Measurements from ENCODE around the gene KRT36. TPM values are rescaled to one million over a fixed set of nuclear protein-coding genes. Genes with fewer than 3 reads are reported as not detected.

Gene KRT36
- total and polyA plus RNA-seq, 12 donors = 0.28 TPM; not detected in 11

- Histone ChIP-seq H3K36me3 (replicated peaks in 1 of 2) (no peaks in the 10 kb centered on the region), H3K4me3 (no peak within 1 kb of the TSS), H3K27ac (no peak within 1 kb of the TSS), H3K9me3 (replicated peaks in 1 of 3) (no peaks in the 10 kb centered on the region), H3K27me3 (no peaks in the 10 kb centered on the region), H3K4me1 (replicated peaks in 1 of 2) (no peaks in the 10 kb centered on the region)
- no peak for DNase-seq
- 83 to 94% (median 91%) methylated on average over 6 to 14 of the region's 14 CpGs for WGBS, 4 donors
- TF ChIP-seq CTCF (IDR thresholded peaks at IDR 0.05) = no peak
- TF ChIP-seq POLR2A (IDR thresholded peaks at IDR 0.05) = no peak
- intact Hi-C loops (cut with DNase I) = no loop called here
These were observed 22.7 kb downstream of the KRT36 start, which contains the start of gene KRT32 for GRCh38 chr17:41466988-41467387. Gene KRT32, minus strand, starts transcription at chr17:41467386. Its CDS starts 61 bp downstream, at chr17:41467325.

- 37 to 56% (median 39%) methylated on average over 5 to 6 of the region's 6 CpGs for WGBS, 4 donors
- no peak overlapping the region for H3K4me3 ChIP-seq
- H3K36me3 ChIP-seq (replicated peaks in 1 of 2) = no peaks in the 10 kb centered on the region
- intact Hi-C loops (cut with DNase I) = no loop called here
- H3K9me3 ChIP-seq (replicated peaks in 1 of 3) = no peaks in the 10 kb centered on the region
- no peaks in the 10 kb centered on the region for H3K27me3 ChIP-seq
- peak in 6 of 7 donors; percentile 33 to 65 (median 47) for DNase-seq
- TF ChIP-seq POLR2A (IDR thresholded peaks at IDR 0.05) = no peak
- no peak for TF ChIP-seq CTCF (IDR thresholded peaks at IDR 0.05)
- H3K27ac ChIP-seq = no peak overlapping the region
- no peaks in the 10 kb centered on the region for H3K4me1 ChIP-seq (replicated peaks in 1 of 2)
These were observed 25.0 kb downstream of the KRT36 start for GRCh38 chr17:41464682-41465081.

GRCh38 chr17:41464173-41464572 lies 25.5 kb downstream of the KRT36 start:
- WGBS, 4 donors = 87 to 95% (median 89%) methylated on average over 11 of the region's 11 CpGs
- intact Hi-C loops (cut with DNase I) = no loop called here
- Histone ChIP-seq H3K4me1 (replicated peaks in 1 of 2) (no peaks in the 10 kb centered on the region), H3K27ac (no peak overlapping the region), H3K27me3 (no peaks in the 10 kb centered on the region), H3K36me3 (replicated peaks in 1 of 2) (no peaks in the 10 kb centered on the region), H3K4me3 (no peak overlapping the region), H3K9me3 (replicated peaks in 1 of 3) (no peaks in the 10 kb centered on the region)
- DNase-seq = no peak
- TF ChIP-seq CTCF (IDR thresholded peaks at IDR 0.05) (no peak), POLR2A (IDR thresholded peaks at IDR 0.05) (no peak)

- H3K4me3 ChIP-seq = no peak overlapping the region
- no peaks in the 10 kb centered on the region for H3K36me3 ChIP-seq (replicated peaks in 1 of 2)
- no peak for TF ChIP-seq POLR2A (IDR thresholded peaks at IDR 0.05)
- H3K4me1 ChIP-seq (replicated peaks in 1 of 2) = no peaks in the 10 kb centered on the region
- H3K9me3 ChIP-seq (replicated peaks in 1 of 3) = no peaks in the 10 kb centered on the region
- no peaks in the 10 kb centered on the region for H3K27me3 ChIP-seq
- 87 to 100% (median 94%) methylated on average over 7 to 8 of the region's 8 CpGs for WGBS, 4 donors
- no peak for DNase-seq
- no peak overlapping the region for H3K27ac ChIP-seq
- intact Hi-C loops (cut with DNase I) = no loop called here
These were observed 26.0 kb downstream of the KRT36 start for GRCh38 chr17:41463746-41464145.

GRCh38 chr17:41462705-41463104 lies 27.0 kb downstream of the KRT36 start:
- no peak for DNase-seq
- TF ChIP-seq POLR2A (IDR thresholded peaks at IDR 0.05) = no peak
- TF ChIP-seq CTCF (IDR thresholded peaks at IDR 0.05) = no peak
- WGBS, 4 donors = 73 to 82% (median 79%) methylated on average over 11 to 15 of the region's 15 CpGs
- Histone ChIP-seq H3K9me3 (replicated peaks in 1 of 3) (no peaks in the 10 kb centered on the region), H3K4me3 (no peak overlapping the region), H3K27ac (no peak overlapping the region), H3K4me1 (replicated peaks in 1 of 2) (no peaks in the 10 kb centered on the region), H3K36me3 (replicated peaks in 1 of 2) (no peaks in the 10 kb centered on the region), H3K27me3 (no peaks in the 10 kb centered on the region)
- intact Hi-C loops (cut with DNase I) = no loop called here

Data from adrenal gland (tissue), 12 donors.